Measurements from ENCODE around the gene VWA3B. TPM values are rescaled to one million over a fixed set of nuclear protein-coding genes. Genes with fewer than 3 reads are reported as not detected.

Gene VWA3B
- total RNA-seq, 1 donor = not detected

GRCh38 chr2:98356729-98357128 is 269.8 kb downstream of the VWA3B start:
- no peak for TF ChIP-seq CTCF (IDR thresholded peaks at IDR 0.05; ENCODE audit: extremely low read depth, low read depth, low read length)
- no peak overlapping the region for H3K27ac ChIP-seq (ENCODE audit: low read depth, low read length)
- no peak for DNase-seq (ENCODE audit: insufficient read length, low spot score, missing footprints)

GRCh38 chr2:98357849-98358248 is 270.9 kb downstream of the VWA3B start:
- Histone ChIP-seq H3K27ac (ENCODE audit: low read depth, low read length) (no peak overlapping the region), H2AFZ (ENCODE audit: low read length) (no peak overlapping the region), H3K79me2 (ENCODE audit: insufficient read depth, low read length) (no peaks in the 10 kb centered on the region), H3K9me3 (ENCODE audit: low read depth, low read length) (no peaks in the 10 kb centered on the region), H3K27me3 (ENCODE audit: insufficient read depth, low read length) (no peaks in the 10 kb centered on the region), H3K36me3 (ENCODE audit: insufficient read depth, low read length) (no peaks in the 10 kb centered on the region), H4K20me1 (ENCODE audit: insufficient read depth, low read length) (no peaks in the 10 kb centered on the region), H3K4me1 (ENCODE audit: insufficient read depth, low read length) (no peaks in the 10 kb centered on the region), H3K4me3 (ENCODE audit: insufficient read depth, low read length) (no peak overlapping the region), H3K4me2 (ENCODE audit: insufficient read depth, low read length) (no peak overlapping the region)
- TF ChIP-seq CTCF (IDR thresholded peaks at IDR 0.05; ENCODE audit: extremely low read depth, low read depth, low read length) = no peak
- no peak for DNase-seq (ENCODE audit: insufficient read length, low spot score, missing footprints)

More at GRCh38 chr2:98356729-98357128, 269.8 kb downstream of the VWA3B start:
- no peak overlapping the region for H3K4me3 ChIP-seq (ENCODE audit: insufficient read depth, low read length)
- H3K36me3 ChIP-seq (ENCODE audit: insufficient read depth, low read length) = no peaks in the 10 kb centered on the region
- H3K4me2 ChIP-seq (ENCODE audit: insufficient read depth, low read length) = no peak overlapping the region
- H3K27me3 ChIP-seq (ENCODE audit: insufficient read depth, low read length) = peaks cover 4% of the 10 kb centered on the region
- H3K4me1 ChIP-seq (ENCODE audit: insufficient read depth, low read length) = no peaks in the 10 kb centered on the region
- H3K9me3 ChIP-seq (ENCODE audit: low read depth, low read length) = no peaks in the 10 kb centered on the region
- no peaks in the 10 kb centered on the region for H4K20me1 ChIP-seq (ENCODE audit: insufficient read depth, low read length)
- no peaks in the 10 kb centered on the region for H3K79me2 ChIP-seq (ENCODE audit: insufficient read depth, low read length)
- H2AFZ ChIP-seq (ENCODE audit: low read length) = no peak overlapping the region

GRCh38 chr2:98359986-98360385 is 273.0 kb downstream of the VWA3B start:
- H3K4me3 ChIP-seq (ENCODE audit: insufficient read depth, low read length) = no peak overlapping the region
- peaks cover 5% of the 10 kb centered on the region for H3K27me3 ChIP-seq (ENCODE audit: insufficient read depth, low read length)
- TF ChIP-seq CTCF (IDR thresholded peaks at IDR 0.05; ENCODE audit: extremely low read depth, low read depth, low read length) = no peak
- H3K9me3 ChIP-seq (ENCODE audit: low read depth, low read length) = no peaks in the 10 kb centered on the region
- no peaks in the 10 kb centered on the region for H3K36me3 ChIP-seq (ENCODE audit: insufficient read depth, low read length)
- no peaks in the 10 kb centered on the region for H4K20me1 ChIP-seq (ENCODE audit: insufficient read depth, low read length)
- no peak overlapping the region for H2AFZ ChIP-seq (ENCODE audit: low read length)
- H3K4me1 ChIP-seq (ENCODE audit: insufficient read depth, low read length) = no peaks in the 10 kb centered on the region
- no peak overlapping the region for H3K27ac ChIP-seq (ENCODE audit: low read depth, low read length)
- no peak overlapping the region for H3K4me2 ChIP-seq (ENCODE audit: insufficient read depth, low read length)
- peak; percentile 36 for DNase-seq (ENCODE audit: insufficient read length, low spot score, missing footprints)
- no peaks in the 10 kb centered on the region for H3K79me2 ChIP-seq (ENCODE audit: insufficient read depth, low read length)

Other genes starting within 250 kb of the VWA3B start
- 30.0 and 41.8 TPM in 2 replicates for gene TMEM131, start 91.2 kb upstream of the VWA3B start, total RNA-seq